ENCODE data around the gene ALMS1. TPM values are rescaled to one million over a fixed set of nuclear protein-coding genes. Genes with fewer than 3 reads are reported as not detected.
"Not testable (repeated sequence)": the region's sequence is repeated elsewhere in the genome, so short reads cannot be mapped to it uniquely, and the experiment has no call there.

ALMS1 gene
- total and polyA plus RNA-seq, 9 donors = 12.8 to 53.4 (median 46.9) TPM

DNA sequence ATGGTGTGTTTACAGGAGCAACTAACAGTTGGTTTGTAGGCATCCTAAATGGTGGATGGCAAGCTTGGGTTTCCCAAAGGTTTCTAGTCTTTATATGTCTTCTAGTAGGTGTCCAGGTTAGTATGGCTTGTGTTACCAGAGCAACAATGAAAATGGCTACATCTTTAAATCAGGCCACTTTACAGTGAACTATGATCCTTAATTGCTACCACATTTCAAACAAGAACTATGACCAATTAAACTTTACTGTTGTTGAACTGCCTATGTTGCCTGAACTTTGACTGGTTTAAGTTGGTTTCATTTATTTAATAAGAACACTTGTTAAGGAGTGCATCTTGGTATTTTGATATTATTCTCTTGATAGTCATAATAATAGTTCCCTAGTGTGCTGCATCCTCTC is 251.3 kb downstream of the ALMS1 start:
- intact Hi-C loops (cut with DNase I); H3K27me3 ChIP-seq; H3K36me3 ChIP-seq; H3K4me3 ChIP-seq; DNase-seq; H3K9me3 ChIP-seq; H3K27ac ChIP-seq: not testable (repeated sequence)
- H3K4me1 ChIP-seq (ENCODE audit: insufficient read depth) = peaks cover 21% of the 10 kb centered on the region

DNA sequence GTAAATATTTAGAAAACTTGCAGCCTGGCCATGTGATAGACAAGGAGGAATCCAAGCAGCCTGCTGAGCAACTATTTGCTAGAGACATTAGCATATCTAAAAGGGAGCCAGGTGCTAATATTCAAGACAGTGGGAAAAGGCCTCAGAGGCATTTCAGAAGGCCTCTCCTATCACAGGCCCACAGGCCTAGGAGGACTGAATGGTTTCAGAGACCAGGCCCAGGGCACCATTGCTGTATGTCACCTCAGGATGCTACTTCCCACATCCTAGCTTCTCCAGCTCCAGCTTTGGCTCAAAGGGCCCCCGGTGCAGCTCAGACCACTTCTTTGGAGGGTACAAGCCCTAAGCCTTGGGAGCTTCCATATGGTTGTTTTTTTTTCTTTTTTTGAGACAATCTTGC is 252.8 kb downstream of the ALMS1 start:
- TF ChIP-seq POLR2A (IDR thresholded peaks at IDR 0.05) = no peak
- TF ChIP-seq, protein P1, sequence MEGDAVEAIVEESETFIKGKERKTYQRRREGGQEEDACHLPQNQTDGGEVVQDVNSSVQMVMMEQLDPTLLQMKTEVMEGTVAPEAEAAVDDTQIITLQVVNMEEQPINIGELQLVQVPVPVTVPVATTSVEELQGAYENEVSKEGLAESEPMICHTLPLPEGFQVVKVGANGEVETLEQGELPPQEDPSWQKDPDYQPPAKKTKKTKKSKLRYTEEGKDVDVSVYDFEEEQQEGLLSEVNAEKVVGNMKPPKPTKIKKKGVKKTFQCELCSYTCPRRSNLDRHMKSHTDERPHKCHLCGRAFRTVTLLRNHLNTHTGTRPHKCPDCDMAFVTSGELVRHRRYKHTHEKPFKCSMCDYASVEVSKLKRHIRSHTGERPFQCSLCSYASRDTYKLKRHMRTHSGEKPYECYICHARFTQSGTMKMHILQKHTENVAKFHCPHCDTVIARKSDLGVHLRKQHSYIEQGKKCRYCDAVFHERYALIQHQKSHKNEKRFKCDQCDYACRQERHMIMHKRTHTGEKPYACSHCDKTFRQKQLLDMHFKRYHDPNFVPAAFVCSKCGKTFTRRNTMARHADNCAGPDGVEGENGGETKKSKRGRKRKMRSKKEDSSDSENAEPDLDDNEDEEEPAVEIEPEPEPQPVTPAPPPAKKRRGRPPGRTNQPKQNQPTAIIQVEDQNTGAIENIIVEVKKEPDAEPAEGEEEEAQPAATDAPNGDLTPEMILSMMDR (IDR thresholded peaks at IDR 0.05) = no peak
- TF ChIP-seq EP300 (IDR thresholded peaks at IDR 0.05) = no peak
- intact Hi-C loops (cut with DNase I) = no loop called here
- WGBS, 3 donors = 93 to 97% (median 95%) methylated on average over 1 of the region's 1 CpG
- Histone ChIP-seq H3K9me3 (no peaks in the 10 kb centered on the region), H3K27me3 (no peaks in the 10 kb centered on the region), H3K27ac (no peak overlapping the region), H3K4me3 (no peak overlapping the region), H3K4me1 (ENCODE audit: insufficient read depth) (peaks cover 26% of the 10 kb centered on the region), H3K36me3 (no peaks in the 10 kb centered on the region)
- DNase-seq = no peak

DNA sequence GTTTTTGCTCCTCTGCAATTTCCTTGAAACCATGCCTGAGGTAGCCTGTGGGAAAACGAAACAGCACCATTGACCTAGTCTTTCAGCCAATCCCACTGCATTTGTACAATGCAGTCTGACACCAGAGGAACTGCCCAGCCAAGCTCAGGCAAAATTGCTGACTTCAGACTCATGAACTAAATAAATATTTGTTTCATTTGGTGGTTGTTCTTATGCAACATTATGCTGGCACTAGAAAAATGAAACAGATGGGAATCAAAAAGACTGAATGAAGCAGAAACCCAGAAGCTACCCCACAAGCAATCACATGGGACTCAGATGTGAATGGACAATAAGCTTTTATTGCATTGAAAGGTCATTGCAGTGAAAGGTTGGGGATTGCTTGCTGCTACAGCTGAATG is 254.9 kb downstream of the ALMS1 start:
- H3K27me3 ChIP-seq = no peaks in the 10 kb centered on the region
- peaks cover 34% of the 10 kb centered on the region for H3K4me1 ChIP-seq (ENCODE audit: insufficient read depth)
- no peaks in the 10 kb centered on the region for H3K9me3 ChIP-seq
- TF ChIP-seq POLR2A (IDR thresholded peaks at IDR 0.05) (no peak), EP300 (IDR thresholded peaks at IDR 0.05) (no peak)
- TF ChIP-seq, protein P1 (IDR thresholded peaks at IDR 0.05) = no peak
- 0 to 6% (median 5%) methylated on average over 1 of the region's 1 CpG for WGBS, 3 donors
- no peaks in the 10 kb centered on the region for H3K36me3 ChIP-seq
- H3K27ac ChIP-seq = no peak overlapping the region
- intact Hi-C loops (cut with DNase I) = no loop called here
- no peak for DNase-seq
- no peak overlapping the region for H3K4me3 ChIP-seq

DNA sequence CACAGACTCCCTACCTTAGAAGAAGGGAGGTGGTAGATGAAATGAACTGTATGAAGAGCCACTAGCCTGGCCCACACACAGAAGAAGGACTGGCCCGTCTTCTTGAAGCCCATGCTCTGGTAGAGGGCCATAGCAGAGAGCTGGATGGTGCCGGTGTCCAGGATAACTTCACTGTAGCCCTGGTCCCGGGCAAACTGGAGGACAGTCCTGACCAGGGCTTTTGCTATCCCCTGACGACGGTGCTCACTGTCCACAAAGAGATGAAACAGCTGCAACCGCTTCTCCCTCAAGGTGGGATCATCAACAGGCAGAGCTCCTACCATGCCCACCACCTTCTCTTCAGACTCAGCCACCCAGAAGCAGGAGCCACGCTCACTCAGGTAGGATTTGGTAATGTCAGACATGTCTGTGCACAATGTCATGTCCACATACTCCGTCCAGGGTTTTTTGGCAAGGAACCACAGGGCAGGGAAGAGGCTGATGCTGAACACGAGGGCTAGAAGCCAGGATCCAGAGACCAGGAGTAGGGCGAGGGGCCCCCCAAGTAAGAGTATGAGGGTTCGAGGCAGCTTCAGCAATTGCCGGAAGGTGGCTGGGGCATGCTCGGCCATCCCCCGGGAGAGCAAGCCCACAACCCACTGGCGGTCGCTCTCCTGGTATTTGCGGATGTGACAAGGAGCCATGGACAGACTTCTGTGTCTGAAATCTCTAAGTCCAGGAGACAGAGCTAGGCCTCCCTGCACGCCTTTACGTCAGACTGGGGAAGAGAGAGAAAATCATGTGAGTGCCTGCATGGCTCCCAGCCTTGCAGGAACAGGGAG is 255.5 kb downstream of the ALMS1 start:
- no peaks in the 10 kb centered on the region for H3K9me3 ChIP-seq
- no peaks in the 10 kb centered on the region for H3K27me3 ChIP-seq
- no peak for DNase-seq
- H3K36me3 ChIP-seq = no peaks in the 10 kb centered on the region
- H3K4me3 ChIP-seq = no peak overlapping the region
- H3K4me1 ChIP-seq (ENCODE audit: insufficient read depth) = peaks cover 34% of the 10 kb centered on the region
- intact Hi-C loops (cut with DNase I) = no loop called here
- WGBS, 3 donors = 79 to 82% (median 80%) methylated on average over 19 of the region's 19 CpGs
- TF ChIP-seq POLR2A (IDR thresholded peaks at IDR 0.05) (no peak), EP300 (IDR thresholded peaks at IDR 0.05) (no peak)
- TF ChIP-seq, protein P1 (IDR thresholded peaks at IDR 0.05) = no peak
- H3K27ac ChIP-seq = no peak overlapping the region

DNA sequence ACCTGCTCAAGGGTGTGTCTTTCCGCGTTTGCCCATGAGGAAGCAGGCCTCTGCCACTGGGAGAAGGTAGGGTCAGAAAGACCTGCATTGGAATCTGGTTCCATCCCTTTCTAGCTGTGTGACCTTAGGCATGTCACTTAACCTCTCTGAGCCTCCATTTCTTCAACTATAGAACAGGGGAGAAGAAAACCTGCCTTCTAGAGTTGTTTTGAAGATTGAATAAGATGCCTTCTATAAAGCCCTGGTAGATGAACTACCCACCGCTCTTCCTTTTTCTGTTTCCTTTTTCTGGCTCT is 256.1 kb downstream of the ALMS1 start:
- WGBS, 3 donors = 70 to 94% (median 78%) methylated on average over 3 of the region's 3 CpGs
- no peaks in the 10 kb centered on the region for H3K36me3 ChIP-seq
- intact Hi-C loops (cut with DNase I) = no loop called here
- H3K9me3 ChIP-seq = no peaks in the 10 kb centered on the region
- H3K27me3 ChIP-seq = no peaks in the 10 kb centered on the region
- no peak for TF ChIP-seq POLR2A (IDR thresholded peaks at IDR 0.05)
- TF ChIP-seq, protein P1 (IDR thresholded peaks at IDR 0.05) = no peak
- TF ChIP-seq EP300 (IDR thresholded peaks at IDR 0.05) = no peak
- no peak overlapping the region for H3K27ac ChIP-seq
- H3K4me1 ChIP-seq (ENCODE audit: insufficient read depth) = peaks cover 34% of the 10 kb centered on the region
- DNase-seq = no peak
- no peak overlapping the region for H3K4me3 ChIP-seq

Measured in ovary (tissue), 9 donors.